Suprapubic skin (tissue), 4 donors: ENCODE measurements around the gene CPPED1. TPM values are rescaled to one million over a fixed set of nuclear protein-coding genes. Genes with fewer than 3 reads are reported as not detected.
"Not testable (repeated sequence)": the region's sequence is repeated elsewhere in the genome, so short reads cannot be mapped to it uniquely, and the experiment has no call there.

Experiments
- DNase-seq, 2 donors: peaks; one replicate each; pipeline ENCODE4 v3.0.0-alpha.2; 2019; ENCODE audit warnings: low spot score in 2 of 2
- H3K27ac ChIP-seq: fragments of 200-600 bp; sonication (generic); one replicate; pipeline ENCODE4 v1.5.1; 2019
- H3K27me3 ChIP-seq: fragments of 200-600 bp; sonication (generic); one replicate; pipeline ENCODE4 v1.5.1; 2019
- H3K36me3 ChIP-seq: fragments of 200-600 bp; sonication (generic); one replicate; pipeline ENCODE4 v1.5.1; 2019
- H3K4me1 ChIP-seq: fragments of 200-600 bp; sonication (generic); one replicate; pipeline ENCODE4 v1.5.1; 2019
- H3K4me3 ChIP-seq: fragments of 200-600 bp; sonication (generic); one replicate; pipeline ENCODE4 v1.5.1; 2019; ENCODE audit warnings: mild to moderate bottlenecking
- H3K9me3 ChIP-seq: fragments of 200-600 bp; sonication (generic); one replicate; pipeline ENCODE4 v1.5.1; 2019
- EP300 ChIP-seq: sonication (generic); formaldehyde crosslinking; IDR thresholded peaks from one replicate; pipeline ENCODE4 v1.6.1; 2017; ENCODE audit warnings: antibody characterized with exemption
- POLR2A ChIP-seq, 2 donors: fragments of 450-650 bp; IDR thresholded peaks; one replicate each; pipeline ENCODE4 v1.6.1; 2017; ENCODE audit warnings: antibody characterized with exemption in 2 of 2, mild to moderate bottlenecking in 2 of 2, moderate library complexity in 2 of 2
- POLR2AphosphoS5 ChIP-seq, 3 donors: sonication (generic); formaldehyde crosslinking; IDR thresholded peaks; one replicate each; pipeline ENCODE4 v1.6.1; 2017; ENCODE audit warnings: antibody characterized with exemption in 3 of 3
- WGBS: methylation state at CpG from one replicate; pipeline ENCODE4 v1.1.5; 2018; 5-methylcytosine and 5-hydroxymethylcytosine counted together
- total RNA-seq, 4 donors: library from RNA; depleted of rRNA; stranded (reverse); fragments of >200 nt; gene quantifications; one replicate each; pipeline ENCODE4 v1.1.0, GENCODE V29; 2016
- TF ChIP-seq, protein P1 (sequence below), 2 donors: fragments of 200-600 bp in 1 of 2; fragments of 450-650 bp in 1 of 2; sonication (generic) in 1 of 2; IDR thresholded peaks; one replicate each; pipeline ENCODE4 v1.5.1; 2016 to 2019; ENCODE audit warnings: antibody characterized with exemption in 2 of 2, mild to moderate bottlenecking in 1 of 2, moderate library complexity in 1 of 2

The CPPED1 gene
- total RNA-seq, 4 donors from 2014 or later: 8.7 to 13.3 (median 10.7) TPM

DNA sequence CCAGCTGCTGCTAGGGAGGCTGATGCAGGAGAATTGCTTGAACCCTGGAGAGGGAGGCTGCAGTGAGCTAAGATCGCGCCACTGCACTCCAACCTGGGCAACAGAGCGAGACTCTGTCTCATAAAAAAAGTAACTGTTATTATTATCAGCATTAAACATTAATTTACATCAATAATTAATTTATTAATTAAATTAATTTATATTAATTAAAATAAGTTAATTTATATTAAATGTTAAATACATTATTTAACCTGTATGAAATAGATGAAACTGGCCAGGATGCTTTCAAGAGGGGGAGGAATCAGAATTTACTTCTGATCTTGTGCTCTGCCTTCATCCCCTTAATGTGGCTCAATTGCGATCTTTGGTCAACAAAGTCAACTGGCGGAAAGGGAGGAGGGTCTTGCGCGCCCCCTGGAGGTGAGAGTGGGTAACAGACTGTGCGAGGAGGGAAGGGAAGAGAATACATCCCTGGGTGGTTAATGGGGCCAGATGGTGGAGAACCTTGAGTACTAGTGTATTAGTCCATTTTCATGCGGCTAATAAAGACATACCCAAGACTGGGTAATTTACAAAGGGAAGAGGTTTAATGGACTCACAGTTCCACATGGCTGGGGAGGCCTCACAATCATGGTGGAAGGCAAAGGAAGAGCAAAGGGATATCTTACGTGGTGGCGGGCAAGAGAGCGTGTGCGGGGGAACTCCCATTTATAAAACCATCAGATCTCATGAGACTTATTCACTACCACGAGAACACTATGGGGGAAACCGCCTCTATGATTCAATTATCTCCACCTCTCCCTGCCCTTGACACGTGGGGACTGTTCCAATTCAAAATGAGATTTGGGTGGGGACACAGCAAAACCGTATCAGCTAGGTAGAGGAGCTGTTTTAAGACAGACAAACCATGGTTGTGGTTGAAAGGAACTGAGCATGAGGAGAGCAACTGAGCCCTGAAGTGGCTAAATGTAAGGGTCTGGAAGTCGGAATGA is 15.7 kb upstream of the CPPED1 start:
- Histone ChIP-seq H3K36me3 (no peaks in the 10 kb centered on the region), H3K4me3 (no peak overlapping the region), H3K27ac (no peak overlapping the region), H3K4me1 (no peaks in the 10 kb centered on the region), H3K27me3 (no peaks in the 10 kb centered on the region), H3K9me3 (no peaks in the 10 kb centered on the region)
- 62% methylated on average over 18 of the region's 18 CpGs for WGBS
- TF ChIP-seq, protein P1, sequence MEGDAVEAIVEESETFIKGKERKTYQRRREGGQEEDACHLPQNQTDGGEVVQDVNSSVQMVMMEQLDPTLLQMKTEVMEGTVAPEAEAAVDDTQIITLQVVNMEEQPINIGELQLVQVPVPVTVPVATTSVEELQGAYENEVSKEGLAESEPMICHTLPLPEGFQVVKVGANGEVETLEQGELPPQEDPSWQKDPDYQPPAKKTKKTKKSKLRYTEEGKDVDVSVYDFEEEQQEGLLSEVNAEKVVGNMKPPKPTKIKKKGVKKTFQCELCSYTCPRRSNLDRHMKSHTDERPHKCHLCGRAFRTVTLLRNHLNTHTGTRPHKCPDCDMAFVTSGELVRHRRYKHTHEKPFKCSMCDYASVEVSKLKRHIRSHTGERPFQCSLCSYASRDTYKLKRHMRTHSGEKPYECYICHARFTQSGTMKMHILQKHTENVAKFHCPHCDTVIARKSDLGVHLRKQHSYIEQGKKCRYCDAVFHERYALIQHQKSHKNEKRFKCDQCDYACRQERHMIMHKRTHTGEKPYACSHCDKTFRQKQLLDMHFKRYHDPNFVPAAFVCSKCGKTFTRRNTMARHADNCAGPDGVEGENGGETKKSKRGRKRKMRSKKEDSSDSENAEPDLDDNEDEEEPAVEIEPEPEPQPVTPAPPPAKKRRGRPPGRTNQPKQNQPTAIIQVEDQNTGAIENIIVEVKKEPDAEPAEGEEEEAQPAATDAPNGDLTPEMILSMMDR (IDR thresholded peaks at IDR 0.05): peak; percentile 61 to 68
- TF ChIP-seq POLR2A (IDR thresholded peaks at IDR 0.05): no peak
- TF ChIP-seq POLR2AphosphoS5 (IDR thresholded peaks at IDR 0.05): no peak
- TF ChIP-seq EP300: no peak
- peak in 1 of 2 donors; percentile 67 for DNase-seq

DNA sequence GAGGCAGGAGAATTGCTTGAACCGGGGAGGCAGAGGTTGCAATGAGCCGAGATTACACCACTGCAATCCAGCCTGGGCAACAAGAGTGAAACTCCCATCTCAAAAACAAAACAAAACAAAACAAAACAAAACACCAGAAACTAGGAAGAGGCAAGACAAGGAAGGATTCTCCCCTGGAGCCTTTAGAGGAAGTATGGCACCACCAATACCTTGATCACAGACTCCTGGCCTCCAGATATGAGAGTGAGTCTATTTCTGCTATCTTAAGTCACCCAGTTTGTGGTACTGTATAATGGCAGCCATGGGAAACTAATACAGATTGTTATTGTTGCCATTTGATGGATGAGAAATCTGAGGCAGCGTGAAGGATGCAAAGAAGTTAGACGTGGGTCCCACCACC is 14.6 kb upstream of the CPPED1 start:
- no peak overlapping the region for H3K4me3 ChIP-seq
- WGBS: 92% methylated on average over 4 of the region's 4 CpGs
- no peak for DNase-seq
- no peaks in the 10 kb centered on the region for H3K27me3 ChIP-seq
- no peaks in the 10 kb centered on the region for H3K4me1 ChIP-seq
- H3K9me3 ChIP-seq: no peaks in the 10 kb centered on the region
- H3K36me3 ChIP-seq: no peaks in the 10 kb centered on the region
- H3K27ac ChIP-seq: no peak overlapping the region
- TF ChIP-seq POLR2A (IDR thresholded peaks at IDR 0.05): no peak
- TF ChIP-seq EP300: no peak
- no peak for TF ChIP-seq POLR2AphosphoS5 (IDR thresholded peaks at IDR 0.05)
- TF ChIP-seq, protein P1 (IDR thresholded peaks at IDR 0.05): no peak

DNA sequence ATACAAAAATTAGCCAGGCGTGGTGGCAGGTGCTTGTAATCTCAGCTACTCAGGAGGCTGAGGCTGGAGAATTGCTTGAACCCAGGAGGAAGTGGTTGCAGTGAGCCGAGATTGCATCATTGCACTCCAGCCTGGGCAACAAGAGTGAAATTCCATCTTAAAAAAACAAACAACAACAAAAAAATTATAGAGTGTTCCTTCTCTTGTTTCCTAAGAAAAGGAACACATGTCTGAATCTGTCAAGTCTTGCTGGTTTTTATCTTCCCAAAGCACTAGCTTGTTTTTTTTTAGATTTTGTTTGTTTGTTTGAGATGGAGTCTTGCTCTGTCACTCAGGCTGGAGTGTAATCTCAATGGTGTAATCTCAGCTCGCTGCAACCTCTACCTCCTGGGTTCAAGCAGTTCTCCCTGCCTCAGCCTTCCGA is 13.1 kb upstream of the CPPED1 start:
- not testable (repeated sequence) for H3K27me3 ChIP-seq, DNase-seq, H3K27ac ChIP-seq, H3K36me3 ChIP-seq, H3K9me3 ChIP-seq, H3K4me1 ChIP-seq, H3K4me3 ChIP-seq
- WGBS: 55% methylated on average over 4 of the region's 4 CpGs

DNA sequence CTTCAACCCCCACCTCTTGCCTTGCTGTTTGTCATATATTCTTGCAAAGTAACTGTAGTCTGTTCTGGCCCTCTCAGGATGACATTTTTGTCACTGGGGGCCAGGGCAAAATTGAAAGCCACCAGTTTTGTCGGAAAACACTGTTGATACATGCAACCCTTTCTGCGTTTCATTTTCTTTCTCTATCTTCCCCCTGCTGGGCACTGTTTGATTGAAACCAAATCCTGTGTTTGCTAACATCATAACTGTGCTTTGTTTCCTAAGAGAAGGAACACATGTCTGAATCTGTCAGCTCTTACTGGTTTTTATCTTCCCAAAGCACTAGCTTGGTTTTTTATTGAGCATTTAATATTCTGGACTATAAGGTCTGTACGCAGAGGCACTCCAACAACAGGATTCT is 11.7 kb upstream of the CPPED1 start:
- no peak overlapping the region for H3K27ac ChIP-seq
- no peaks in the 10 kb centered on the region for H3K36me3 ChIP-seq
- no peaks in the 10 kb centered on the region for H3K27me3 ChIP-seq
- H3K4me1 ChIP-seq: no peaks in the 10 kb centered on the region
- no peak overlapping the region for H3K4me3 ChIP-seq
- DNase-seq: no peak
- H3K9me3 ChIP-seq: no peaks in the 10 kb centered on the region
- TF ChIP-seq POLR2AphosphoS5 (IDR thresholded peaks at IDR 0.05): no peak
- no peak for TF ChIP-seq POLR2A (IDR thresholded peaks at IDR 0.05)
- TF ChIP-seq, protein P1 (IDR thresholded peaks at IDR 0.05): no peak
- TF ChIP-seq EP300: no peak
- 48% methylated on average over 3 of the region's 3 CpGs for WGBS

DNA sequence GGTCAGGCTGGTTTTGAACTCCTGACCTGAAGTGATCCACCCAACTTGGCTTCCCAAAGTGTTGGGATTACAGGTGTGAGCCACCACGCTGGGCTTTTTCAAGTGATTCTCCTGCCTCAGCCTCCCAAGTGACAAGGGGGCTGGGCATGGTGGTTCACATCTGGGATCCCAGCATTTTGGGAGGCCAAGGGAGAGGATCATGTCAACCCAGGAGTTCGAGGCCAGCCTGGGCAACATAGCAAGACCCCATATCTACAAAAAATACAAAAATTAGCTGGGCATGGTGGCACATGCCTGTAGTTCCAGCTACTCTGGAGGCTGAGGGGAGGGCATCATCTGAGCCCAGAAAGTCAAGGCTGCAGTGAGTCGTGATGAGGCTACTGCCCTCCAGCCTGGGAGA is 10.0 kb upstream of the CPPED1 start:
- WGBS: 97% methylated on average over 3 of the region's 3 CpGs
- not testable (repeated sequence) for DNase-seq, H3K27ac ChIP-seq

DNA sequence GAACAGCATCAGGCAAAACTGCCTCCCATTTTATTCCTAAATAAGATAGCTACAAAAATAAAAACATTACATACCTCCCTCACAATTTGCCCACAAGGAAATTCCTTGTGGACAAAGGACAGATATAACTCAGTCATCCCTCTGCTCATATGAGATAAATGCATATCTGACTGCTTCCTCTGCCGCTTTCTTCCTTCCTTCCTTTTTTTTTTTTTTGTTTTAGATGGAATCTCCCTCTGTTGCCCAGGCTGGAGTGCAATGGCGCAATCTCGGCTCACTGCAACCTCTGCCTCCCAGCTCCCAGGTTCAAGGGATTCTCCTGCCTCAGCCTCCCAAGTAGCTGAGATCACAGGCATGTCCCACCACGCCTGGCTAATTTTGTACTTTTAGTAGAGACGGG is 9.6 kb upstream of the CPPED1 start:
- WGBS: 76% methylated on average over 5 of the region's 5 CpGs
- H3K9me3 ChIP-seq, H3K36me3 ChIP-seq, H3K4me1 ChIP-seq, DNase-seq, H3K27ac ChIP-seq, H3K4me3 ChIP-seq, H3K27me3 ChIP-seq: not testable (repeated sequence)

More for the DNA sequence above, 10.0 kb upstream of the CPPED1 start:
- H3K4me1 ChIP-seq, H3K27me3 ChIP-seq, H3K4me3 ChIP-seq, H3K36me3 ChIP-seq, H3K9me3 ChIP-seq: not testable (repeated sequence)
